Endothelial cell (in vitro differentiated cells): Measurements from ENCODE around the gene APBB2. TPM values are rescaled to one million over a fixed set of nuclear protein-coding genes. Genes with fewer than 3 reads are reported as not detected.

Source experiments
- DNase-seq: peaks from one replicate; pipeline ENCODE4 v3.0.0; 2021; ENCODE audit warnings: low spot score
- H3K27ac Mint-ChIP-seq: one replicate; pipeline ENCODE4 v1.8.0; 2021; ENCODE audit warnings: mixed read lengths, inconsistent platforms; ENCODE audit not compliant: unreplicated experiment
- H3K27me3 Mint-ChIP-seq: one replicate; pipeline ENCODE4 v1.8.0; 2021; ENCODE audit warnings: mild to moderate bottlenecking, moderate library complexity, mixed read lengths, inconsistent platforms; ENCODE audit not compliant: unreplicated experiment
- H3K36me3 Mint-ChIP-seq: one replicate; pipeline ENCODE4 v1.8.0; 2021; ENCODE audit warnings: mild to moderate bottlenecking, low read depth, mixed read lengths, inconsistent platforms; ENCODE audit not compliant: unreplicated experiment
- H3K4me1 Mint-ChIP-seq: one replicate; pipeline ENCODE4 v1.8.0; 2021; ENCODE audit warnings: mild to moderate bottlenecking, mixed read lengths, inconsistent platforms; ENCODE audit not compliant: unreplicated experiment
- H3K4me3 Mint-ChIP-seq: one replicate; pipeline ENCODE4 v1.8.0; 2021; ENCODE audit warnings: mild to moderate bottlenecking, mixed read lengths, inconsistent platforms; ENCODE audit not compliant: unreplicated experiment
- H3K9me3 Mint-ChIP-seq: one replicate; pipeline ENCODE4 v1.8.0; 2021; ENCODE audit warnings: mixed read lengths, inconsistent platforms; ENCODE audit not compliant: unreplicated experiment
- total RNA-seq: library from RNA; stranded (reverse); fragmentation: NEBNext Ultra II Directional; extraction: Animal tissue kit (Norgen Biotek cat#: 25700); gene quantifications from one replicate; pipeline ENCODE4 v1.2.1, GENCODE V29; 2021; ENCODE audit not compliant: unreplicated experiment
- TF ChIP-seq, protein P1 (sequence below): fragments of 200-600 bp; sonication (generic); IDR thresholded peaks from one replicate; pipeline ENCODE4 v1.5.0; 2021; ENCODE audit warnings: antibody characterized with exemption; ENCODE audit not compliant: unreplicated experiment

APBB2 gene
- total RNA-seq, 1 donor from 2014 or later = 103 TPM

DNA sequence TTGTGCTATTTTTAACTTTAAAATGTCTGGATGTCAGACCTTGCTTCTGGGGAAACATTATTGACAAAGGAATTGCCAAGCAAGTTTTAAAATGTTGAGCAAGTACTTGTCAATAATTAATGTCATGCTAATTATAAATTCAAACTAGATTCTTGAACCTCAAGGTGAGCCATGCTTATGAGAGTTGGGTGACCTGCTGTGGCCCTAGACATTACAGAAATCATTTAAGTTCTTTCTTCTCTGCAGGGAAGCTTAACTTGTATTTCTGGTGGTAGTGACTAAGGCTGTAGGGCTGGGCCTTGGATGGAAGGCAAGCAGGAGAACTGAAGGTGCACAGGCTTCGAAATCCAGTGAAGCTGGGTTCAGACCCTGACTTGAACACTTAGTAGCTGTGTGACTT lies 27.6 kb upstream of the APBB2 start:
- Mint-ChIP-seq H3K4me3 (no peak overlapping the region), H3K27me3 (no peaks in the 10 kb centered on the region), H3K36me3 (no peaks in the 10 kb centered on the region), H3K9me3 (no peaks in the 10 kb centered on the region), H3K27ac (no peak overlapping the region), H3K4me1 (no peaks in the 10 kb centered on the region)
- DNase-seq = no peak
- TF ChIP-seq, protein P1, sequence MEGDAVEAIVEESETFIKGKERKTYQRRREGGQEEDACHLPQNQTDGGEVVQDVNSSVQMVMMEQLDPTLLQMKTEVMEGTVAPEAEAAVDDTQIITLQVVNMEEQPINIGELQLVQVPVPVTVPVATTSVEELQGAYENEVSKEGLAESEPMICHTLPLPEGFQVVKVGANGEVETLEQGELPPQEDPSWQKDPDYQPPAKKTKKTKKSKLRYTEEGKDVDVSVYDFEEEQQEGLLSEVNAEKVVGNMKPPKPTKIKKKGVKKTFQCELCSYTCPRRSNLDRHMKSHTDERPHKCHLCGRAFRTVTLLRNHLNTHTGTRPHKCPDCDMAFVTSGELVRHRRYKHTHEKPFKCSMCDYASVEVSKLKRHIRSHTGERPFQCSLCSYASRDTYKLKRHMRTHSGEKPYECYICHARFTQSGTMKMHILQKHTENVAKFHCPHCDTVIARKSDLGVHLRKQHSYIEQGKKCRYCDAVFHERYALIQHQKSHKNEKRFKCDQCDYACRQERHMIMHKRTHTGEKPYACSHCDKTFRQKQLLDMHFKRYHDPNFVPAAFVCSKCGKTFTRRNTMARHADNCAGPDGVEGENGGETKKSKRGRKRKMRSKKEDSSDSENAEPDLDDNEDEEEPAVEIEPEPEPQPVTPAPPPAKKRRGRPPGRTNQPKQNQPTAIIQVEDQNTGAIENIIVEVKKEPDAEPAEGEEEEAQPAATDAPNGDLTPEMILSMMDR = no peak

DNA sequence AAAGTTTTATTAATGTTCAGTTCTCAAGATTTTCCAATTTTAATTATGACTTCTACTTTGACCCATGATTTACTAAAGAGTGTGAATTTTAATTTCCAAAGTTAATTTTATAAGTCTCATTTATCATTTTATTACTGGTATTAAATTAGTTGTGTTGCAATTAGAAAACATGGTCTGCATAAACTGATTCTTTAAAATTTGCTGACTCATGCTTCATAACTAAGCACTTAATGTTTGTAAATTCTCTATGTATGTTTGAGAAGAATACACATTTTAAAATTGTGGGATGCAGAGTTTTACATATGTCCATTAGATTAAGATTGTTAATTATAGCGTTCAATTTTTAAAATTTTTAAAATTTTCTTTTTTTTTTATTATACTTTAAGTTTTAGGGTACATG lies 22.2 kb upstream of the APBB2 start:
- no peak overlapping the region for H3K4me3 Mint-ChIP-seq
- H3K36me3 Mint-ChIP-seq = no peaks in the 10 kb centered on the region
- H3K27ac Mint-ChIP-seq = no peak overlapping the region
- DNase-seq = no peak
- TF ChIP-seq, protein P1 = no peak
- no peaks in the 10 kb centered on the region for H3K4me1 Mint-ChIP-seq
- H3K27me3 Mint-ChIP-seq = peaks cover 6% of the 10 kb centered on the region
- H3K9me3 Mint-ChIP-seq = no peaks in the 10 kb centered on the region

DNA sequence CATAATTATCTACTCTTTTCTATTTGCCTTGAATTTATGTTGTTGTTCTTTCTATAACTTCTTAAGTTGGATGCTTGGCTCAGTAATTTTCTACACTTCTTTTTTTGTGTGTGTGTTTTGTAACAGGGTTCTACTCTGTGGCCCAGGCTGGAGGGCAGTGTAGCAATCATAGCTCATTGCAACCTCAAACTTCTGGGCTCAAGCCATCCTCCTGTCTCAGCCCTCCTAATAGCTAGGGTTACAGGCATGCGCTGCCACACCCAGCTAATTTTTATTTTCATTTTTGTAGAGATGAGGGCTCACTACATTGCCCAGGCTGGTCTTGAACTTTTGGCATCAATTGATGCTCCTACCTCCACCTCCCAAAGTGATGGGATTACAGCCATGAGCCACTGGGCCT lies 21.7 kb upstream of the APBB2 start:
- H3K27ac Mint-ChIP-seq = no peak overlapping the region
- peaks cover 6% of the 10 kb centered on the region for H3K27me3 Mint-ChIP-seq
- H3K4me3 Mint-ChIP-seq = no peak overlapping the region
- H3K9me3 Mint-ChIP-seq = no peaks in the 10 kb centered on the region
- no peak for DNase-seq
- TF ChIP-seq, protein P1 = no peak
- no peaks in the 10 kb centered on the region for H3K4me1 Mint-ChIP-seq
- H3K36me3 Mint-ChIP-seq = no peaks in the 10 kb centered on the region

DNA sequence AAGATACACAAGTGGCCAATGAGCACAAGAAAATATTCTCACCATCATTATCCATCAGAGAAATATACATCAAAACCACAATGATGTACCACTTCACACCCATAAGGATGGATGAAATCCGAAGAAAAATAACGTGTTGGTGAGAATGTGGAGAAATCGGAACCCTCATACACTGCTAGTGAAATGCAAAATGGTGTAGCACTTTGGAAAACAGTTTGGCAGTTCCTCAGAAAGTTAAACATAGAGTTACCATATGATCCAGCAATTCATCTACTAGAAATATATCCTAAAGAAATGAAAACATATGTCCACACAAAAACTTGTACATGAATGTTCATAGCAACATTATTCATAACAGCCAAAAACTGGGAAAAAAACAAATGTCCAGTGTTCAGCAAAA lies 18.5 kb upstream of the APBB2 start:
- Mint-ChIP-seq H3K9me3 (no peaks in the 10 kb centered on the region), H3K27ac (no peak overlapping the region), H3K4me3 (no peak overlapping the region), H3K27me3 (peaks cover 6% of the 10 kb centered on the region), H3K36me3 (no peaks in the 10 kb centered on the region), H3K4me1 (no peaks in the 10 kb centered on the region)
- no peak for DNase-seq
- TF ChIP-seq, protein P1 = no peak

DNA sequence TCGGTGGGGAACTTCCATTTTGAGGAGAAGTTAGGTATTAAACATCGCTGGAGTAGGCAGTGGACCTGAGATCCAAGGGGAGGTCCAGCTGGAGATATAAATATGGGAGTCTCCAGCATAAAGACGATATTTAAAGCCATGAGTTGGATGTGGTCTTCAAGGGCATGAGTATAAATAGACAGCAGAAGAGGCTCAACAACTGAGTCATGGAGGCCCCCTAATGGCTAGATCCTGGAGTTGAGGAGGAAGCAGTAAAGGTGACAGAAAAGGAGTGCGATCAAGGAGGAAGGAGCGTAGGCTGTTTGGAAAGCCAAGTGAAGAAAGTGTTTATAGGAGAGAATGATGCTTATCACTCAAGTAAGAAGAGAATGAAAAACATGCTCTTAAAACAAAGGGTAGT lies 18.1 kb upstream of the APBB2 start:
- Mint-ChIP-seq H3K36me3 (no peaks in the 10 kb centered on the region), H3K27me3 (peaks cover 6% of the 10 kb centered on the region), H3K27ac (no peak overlapping the region), H3K4me3 (no peak overlapping the region), H3K4me1 (no peaks in the 10 kb centered on the region), H3K9me3 (no peaks in the 10 kb centered on the region)
- DNase-seq = no peak
- TF ChIP-seq, protein P1 = no peak
